ENCODE data around the gene FOXO3.
"Not testable (repeated sequence)": the region's sequence is repeated elsewhere in the genome, so short reads cannot be mapped to it uniquely, and the experiment has no call there.

Gene FOXO3

DNA sequence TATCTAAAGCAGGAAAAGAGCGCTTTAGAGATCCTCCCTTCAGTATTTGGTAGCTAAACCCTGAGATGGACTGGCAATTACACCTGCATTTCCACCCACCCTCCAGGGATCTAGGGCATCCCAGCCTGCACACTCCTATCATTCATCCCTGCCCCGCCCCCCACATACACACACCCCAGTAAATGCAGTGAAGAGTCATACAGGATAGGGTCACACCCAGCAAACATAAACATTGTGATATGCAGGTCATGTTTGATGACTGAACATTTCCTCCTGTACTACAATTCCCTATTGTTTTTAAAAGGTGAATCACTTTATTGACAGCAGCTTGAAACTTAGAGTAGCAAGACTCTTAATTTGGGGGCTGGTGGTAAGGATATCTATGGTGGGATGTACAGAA is 112.9 kb downstream of the FOXO3 start:
- TF ChIP-seq, protein P1, sequence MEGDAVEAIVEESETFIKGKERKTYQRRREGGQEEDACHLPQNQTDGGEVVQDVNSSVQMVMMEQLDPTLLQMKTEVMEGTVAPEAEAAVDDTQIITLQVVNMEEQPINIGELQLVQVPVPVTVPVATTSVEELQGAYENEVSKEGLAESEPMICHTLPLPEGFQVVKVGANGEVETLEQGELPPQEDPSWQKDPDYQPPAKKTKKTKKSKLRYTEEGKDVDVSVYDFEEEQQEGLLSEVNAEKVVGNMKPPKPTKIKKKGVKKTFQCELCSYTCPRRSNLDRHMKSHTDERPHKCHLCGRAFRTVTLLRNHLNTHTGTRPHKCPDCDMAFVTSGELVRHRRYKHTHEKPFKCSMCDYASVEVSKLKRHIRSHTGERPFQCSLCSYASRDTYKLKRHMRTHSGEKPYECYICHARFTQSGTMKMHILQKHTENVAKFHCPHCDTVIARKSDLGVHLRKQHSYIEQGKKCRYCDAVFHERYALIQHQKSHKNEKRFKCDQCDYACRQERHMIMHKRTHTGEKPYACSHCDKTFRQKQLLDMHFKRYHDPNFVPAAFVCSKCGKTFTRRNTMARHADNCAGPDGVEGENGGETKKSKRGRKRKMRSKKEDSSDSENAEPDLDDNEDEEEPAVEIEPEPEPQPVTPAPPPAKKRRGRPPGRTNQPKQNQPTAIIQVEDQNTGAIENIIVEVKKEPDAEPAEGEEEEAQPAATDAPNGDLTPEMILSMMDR (conservative IDR thresholded peaks at IDR 0.05; ENCODE audit: low read depth, low read length): no peak
- no peak overlapping the region for H3K4me3 ChIP-seq (ENCODE audit: low read depth, low read length)
- no peak for DNase-seq (ENCODE audit: low read depth)

DNA sequence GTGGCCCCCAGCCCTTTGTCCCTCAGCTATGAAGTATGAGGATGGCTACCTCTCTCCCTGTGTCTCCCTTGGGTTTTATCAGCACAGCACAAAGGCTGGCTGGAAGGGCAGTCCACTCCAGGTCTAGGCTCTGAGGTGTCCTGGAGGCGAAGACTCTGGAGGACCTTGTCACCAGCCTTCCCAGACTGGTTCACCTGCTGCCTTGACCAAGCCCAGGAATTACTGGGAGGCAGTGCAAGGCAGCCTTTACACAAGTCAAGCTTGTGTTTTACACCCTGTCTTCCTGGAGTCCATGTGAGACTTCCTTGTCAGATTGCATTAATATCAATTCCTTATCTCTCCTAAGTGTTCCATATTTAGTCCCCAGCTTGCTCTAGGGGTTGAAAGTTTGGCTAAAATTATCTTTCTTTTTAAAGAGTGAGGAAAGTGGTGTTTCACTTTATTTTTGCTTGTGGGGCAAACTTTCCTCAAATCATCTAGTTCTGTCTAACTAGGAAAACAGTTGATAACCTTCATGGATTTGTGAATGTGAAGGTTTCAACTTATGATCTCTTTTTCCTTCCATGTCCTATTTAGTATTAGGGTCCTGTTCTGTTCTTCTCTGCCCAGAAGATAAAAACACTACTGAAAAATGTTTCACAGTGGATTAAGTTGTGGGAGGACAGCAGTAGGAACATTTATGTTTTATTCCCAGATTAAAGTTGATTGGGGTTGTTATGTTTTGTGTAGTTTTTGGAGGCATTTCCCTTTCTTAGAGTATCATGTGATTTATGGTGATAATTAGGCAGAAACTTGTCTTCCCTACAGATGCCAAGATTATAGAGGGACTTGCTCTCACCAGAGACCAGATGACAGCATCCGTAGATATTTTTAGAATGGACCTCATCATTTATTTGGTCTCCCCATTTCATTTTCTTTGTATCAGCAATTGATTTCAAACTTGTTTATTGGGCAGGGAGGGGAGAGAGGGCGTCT is 114.8 kb downstream of the FOXO3 start:
- DNase-seq (ENCODE audit: low read depth): no peak
- TF ChIP-seq, protein P1 (conservative IDR thresholded peaks at IDR 0.05; ENCODE audit: low read depth, low read length): no peak
- no peak overlapping the region for H3K4me3 ChIP-seq (ENCODE audit: low read depth, low read length)

DNA sequence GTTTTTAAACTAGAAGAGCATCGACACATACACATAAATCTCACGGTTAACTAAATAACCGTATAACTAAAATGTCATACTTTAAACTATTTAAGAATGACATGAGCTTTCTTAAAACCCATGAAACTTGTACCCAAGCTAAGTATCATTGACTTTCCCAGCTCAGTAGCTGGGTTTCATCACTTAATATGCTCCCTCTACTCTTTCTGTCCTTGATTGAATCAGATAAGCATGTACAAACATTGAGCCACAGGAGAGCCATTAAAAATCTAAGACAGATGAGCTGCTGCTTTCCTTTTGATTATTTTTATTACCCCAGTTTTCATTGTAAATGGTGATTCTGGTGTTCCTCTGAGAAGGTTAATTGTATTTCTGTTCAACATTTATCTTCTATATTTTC is 115.8 kb downstream of the FOXO3 start:
- H3K4me3 ChIP-seq (ENCODE audit: low read depth, low read length): no peak overlapping the region
- TF ChIP-seq, protein P1 (conservative IDR thresholded peaks at IDR 0.05; ENCODE audit: low read depth, low read length): no peak
- no peak for DNase-seq (ENCODE audit: low read depth)

DNA sequence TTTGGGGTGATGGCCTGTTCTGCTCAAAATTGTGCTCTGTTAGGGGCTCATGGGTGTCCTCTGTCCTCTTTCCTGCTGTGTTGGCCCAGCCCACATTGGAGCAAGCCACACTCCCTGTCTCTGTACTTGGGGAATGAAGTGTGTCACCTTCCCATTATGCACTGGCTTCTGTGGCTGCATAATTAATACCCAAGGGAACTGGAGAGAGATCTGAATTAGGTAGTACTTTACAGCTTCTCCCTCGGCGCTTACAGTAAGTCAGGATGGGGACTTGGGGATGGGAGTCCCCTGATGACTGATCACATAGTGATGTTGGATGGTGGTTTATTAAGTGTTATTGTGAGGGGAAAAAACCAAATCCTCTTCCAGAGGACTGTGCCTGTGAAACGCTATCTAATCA is 116.6 kb downstream of the FOXO3 start:
- TF ChIP-seq, protein P1 (conservative IDR thresholded peaks at IDR 0.05; ENCODE audit: low read depth, low read length): no peak
- H3K4me3 ChIP-seq (ENCODE audit: low read depth, low read length): no peak overlapping the region

DNA sequence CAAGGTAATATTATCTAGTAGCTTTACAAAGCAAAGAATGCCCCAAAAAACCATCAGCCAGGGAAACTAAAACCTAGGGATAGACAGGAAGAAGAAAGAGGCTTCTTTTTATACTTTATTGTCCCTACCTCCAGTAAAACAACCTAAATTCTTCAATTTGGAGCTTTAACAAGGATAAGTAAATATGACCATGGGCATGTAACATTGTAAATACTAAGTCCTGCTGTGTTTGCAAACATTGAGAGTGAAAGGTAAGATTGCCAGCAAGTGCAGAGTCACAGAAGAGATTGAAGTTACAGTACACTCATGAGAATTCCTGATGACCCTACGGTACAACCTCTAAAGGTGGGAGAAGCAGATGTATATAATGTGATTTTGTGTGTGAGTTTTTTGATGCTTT is 117.2 kb downstream of the FOXO3 start:
- DNase-seq (ENCODE audit: low read depth): no peak
- TF ChIP-seq, protein P1 (conservative IDR thresholded peaks at IDR 0.05; ENCODE audit: low read depth, low read length): no peak

More for the DNA sequence above, 116.6 kb downstream of the FOXO3 start:
- no peak for DNase-seq (ENCODE audit: low read depth)

DNA sequence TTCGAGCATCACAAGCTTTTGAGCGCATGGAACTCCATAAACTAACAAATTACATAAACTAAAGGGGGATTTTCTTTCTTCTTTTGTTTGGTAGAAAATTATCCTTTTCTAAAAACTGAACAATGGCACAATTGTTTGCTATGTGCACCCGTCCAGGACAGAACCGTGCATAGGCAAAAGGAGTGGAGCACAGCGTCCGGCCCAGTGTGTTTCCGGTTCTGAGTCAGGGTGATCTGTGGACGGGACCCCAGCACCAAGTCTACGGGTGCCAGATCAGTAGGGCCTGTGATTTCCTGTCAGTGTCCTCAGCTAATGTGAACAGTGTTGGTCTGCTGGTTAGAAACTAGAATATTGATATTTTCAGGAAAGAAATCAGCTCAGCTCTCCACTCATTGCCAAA is 119.6 kb downstream of the FOXO3 start:
- not testable (repeated sequence) for H3K4me3 ChIP-seq (ENCODE audit: low read depth, low read length); DNase-seq (ENCODE audit: low read depth)

More for the DNA sequence above, 117.2 kb downstream of the FOXO3 start:
- H3K4me3 ChIP-seq (ENCODE audit: low read depth, low read length): no peak overlapping the region

DNA sequence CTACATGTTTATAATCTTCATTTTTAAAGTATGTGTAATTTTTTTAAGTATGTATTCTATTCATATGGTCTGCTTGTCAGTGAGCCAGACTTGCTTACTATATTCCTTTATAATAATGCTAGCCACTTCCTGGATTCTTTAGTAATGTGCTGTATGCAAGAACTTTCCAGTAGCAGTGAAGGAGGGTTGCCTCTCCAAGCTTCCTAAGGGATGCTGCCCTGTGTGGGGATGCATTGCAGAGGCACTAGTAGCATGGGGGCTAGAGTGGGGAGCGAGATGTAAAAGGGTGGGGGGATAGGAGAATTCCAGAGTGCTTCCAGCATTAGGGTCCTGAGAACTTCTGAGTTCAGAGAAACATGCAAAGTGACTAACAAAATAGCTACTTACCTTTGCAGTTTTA is 121.0 kb downstream of the FOXO3 start:
- not testable (repeated sequence) for DNase-seq (ENCODE audit: low read depth); H3K4me3 ChIP-seq (ENCODE audit: low read depth, low read length)

DNA sequence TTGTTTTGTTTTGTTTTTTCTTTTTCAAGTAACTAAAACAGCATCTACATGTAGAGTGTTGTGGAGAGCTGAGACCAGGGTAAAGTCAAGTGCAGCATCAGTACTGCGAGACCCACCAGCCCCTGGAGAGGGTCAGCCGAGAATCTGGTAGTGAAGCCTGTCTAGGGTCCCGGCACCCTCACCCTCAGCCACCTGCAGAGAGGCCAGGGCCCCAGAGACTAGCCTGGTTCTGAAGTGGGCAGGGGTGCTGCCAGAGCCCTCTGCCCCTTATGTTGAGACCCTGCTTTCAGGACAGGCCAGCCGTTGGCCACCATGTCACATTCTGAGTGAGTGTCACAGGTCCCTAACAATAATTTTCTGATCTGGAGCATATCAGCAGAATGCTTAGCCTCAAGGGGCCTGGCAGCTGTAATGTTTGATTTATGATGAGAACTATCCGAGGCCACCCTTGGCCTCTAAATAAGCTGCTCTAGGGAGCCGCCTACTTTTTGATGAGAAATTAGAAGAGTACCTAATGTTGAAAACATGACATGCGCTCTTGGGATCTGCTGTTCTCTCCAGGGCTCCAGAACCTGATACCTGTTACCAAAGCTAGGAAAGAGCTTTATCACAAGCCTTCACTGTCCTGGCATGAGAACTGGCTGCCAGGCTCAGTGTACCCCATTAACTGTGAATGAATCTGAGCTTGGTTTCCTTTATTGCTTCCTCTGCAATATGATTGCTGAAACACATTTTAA is 121.8 kb downstream of the FOXO3 start:
- DNase-seq (ENCODE audit: low read depth); H3K4me3 ChIP-seq (ENCODE audit: low read depth, low read length): not testable (repeated sequence)

DNA sequence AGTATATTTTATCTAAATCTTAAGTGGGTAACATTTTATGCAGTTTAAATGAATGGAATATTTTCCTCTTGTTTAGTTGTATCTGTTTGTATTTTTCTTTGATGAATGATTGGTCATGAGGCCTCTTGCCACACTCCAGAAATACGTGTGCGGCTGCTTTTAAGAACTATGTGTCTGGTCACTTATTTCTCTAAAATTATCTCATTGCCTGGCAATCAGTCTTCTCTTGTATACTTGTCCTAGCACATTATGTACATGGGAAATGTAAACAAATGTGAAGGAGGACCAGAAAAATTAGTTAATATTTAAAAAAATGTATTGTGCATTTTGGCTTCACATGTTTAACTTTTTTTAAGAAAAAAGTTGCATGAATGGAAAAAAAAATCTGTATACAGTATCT is 123.3 kb downstream of the FOXO3 start:
- not testable (repeated sequence) for DNase-seq (ENCODE audit: low read depth); H3K4me3 ChIP-seq (ENCODE audit: low read depth, low read length)

Measured in choroid plexus epithelial cell (primary cell).